GM18858 (cell line): ENCODE data around the gene HS3ST3B1.
A peak's percentile ranks its signal among the peaks of the same experiment; 100 is the strongest.

ENCODE experiments used
- ATAC-seq: cut with Tn5 transposase; IDR thresholded peaks from one replicate; pipeline ENCODE4 v1.9.1; 2021; ENCODE audit not compliant: unreplicated experiment

HS3ST3B1 gene

GRCh38 chr17:14320734-14321475 is 20.0 kb downstream of the HS3ST3B1 start:
- no peak for ATAC-seq

GRCh38 chr17:14321476-14321949 is 20.6 kb downstream of the HS3ST3B1 start:
- ATAC-seq = no peak

- ATAC-seq = no peak
Measured at GRCh38 chr17:14321980-14322776, 21.3 kb downstream of the HS3ST3B1 start.

- no peak for ATAC-seq
Measured at GRCh38 chr17:14323522-14323981, 22.7 kb downstream of the HS3ST3B1 start.

GRCh38 chr17:14325618-14326167 is 24.8 kb downstream of the HS3ST3B1 start:
- no peak for ATAC-seq

- no peak for ATAC-seq
Measured at GRCh38 chr17:14329900-14330491, 29.1 kb downstream of the HS3ST3B1 start.

GRCh38 chr17:14330492-14330962 is 29.6 kb downstream of the HS3ST3B1 start:
- no peak for ATAC-seq

GRCh38 chr17:14331225-14331981 is 30.5 kb downstream of the HS3ST3B1 start:
- no peak for ATAC-seq

GRCh38 chr17:14331982-14332298 is 31.1 kb downstream of the HS3ST3B1 start:
- no peak for ATAC-seq

GRCh38 chr17:14332331-14332730 is 31.4 kb downstream of the HS3ST3B1 start:
- no peak for ATAC-seq

- no peak for ATAC-seq
Measured at GRCh38 chr17:14333506-14333905, 32.6 kb downstream of the HS3ST3B1 start.

GRCh38 chr17:14334276-14334840 is 33.5 kb downstream of the HS3ST3B1 start:
- ATAC-seq = no peak

- no peak for ATAC-seq
Measured at GRCh38 chr17:14334919-14335318, 34.0 kb downstream of the HS3ST3B1 start.

- no peak for ATAC-seq
Measured at GRCh38 chr17:14336418-14336817, 35.5 kb downstream of the HS3ST3B1 start.

- ATAC-seq = peak; percentile 93
Measured at GRCh38 chr17:14337596-14338079, 36.8 kb downstream of the HS3ST3B1 start.

- ATAC-seq = no peak
Measured at GRCh38 chr17:14340857-14341754, 40.2 kb downstream of the HS3ST3B1 start.

GRCh38 chr17:14341866-14342265 is 41.0 kb downstream of the HS3ST3B1 start:
- no peak for ATAC-seq

- ATAC-seq = no peak
Measured at GRCh38 chr17:14346801-14347200, 45.9 kb downstream of the HS3ST3B1 start.

GRCh38 chr17:14351493-14351892 is 50.6 kb downstream of the HS3ST3B1 start:
- ATAC-seq = peak; percentile 87
